SU-DHL-6 (cell line): ENCODE data around the gene WWOX.

Experiments used
- H2AFZ ChIP-seq: fragments of 200-600 bp; sonication (generic); 2 replicates; pipeline ENCODE4 v1.6.1; 2014; ENCODE audit warnings: low read depth, mild to moderate bottlenecking, moderate library complexity, mixed read lengths, antibody characterized with exemption, low read length; ENCODE audit not compliant: severe bottlenecking
- H3F3A ChIP-seq: fragments of 200-600 bp; shearing (Covaris generic); 2 replicates; pipeline ENCODE4 v1.6.0; 2016; ENCODE audit warnings: antibody characterized with exemption, mild to moderate bottlenecking; ENCODE audit not compliant: insufficient read depth
- H3K27ac ChIP-seq: fragments of 200-600 bp; sonication (generic); 2 replicates; pipeline ENCODE4 v1.5.1; 2016; ENCODE audit warnings: low read depth, mild to moderate bottlenecking, low read length, moderate library complexity, mixed read lengths
- H3K27me3 ChIP-seq: fragments of 200-600 bp; sonication (generic), shearing (Covaris generic); 2 replicates; pipeline ENCODE4 v1.6.0; 2014; ENCODE audit warnings: mild to moderate bottlenecking, low read length
- H3K36me3 ChIP-seq: fragments of 200-600 bp; sonication (generic); 2 replicates; pipeline ENCODE4 v1.6.1; 2014; ENCODE audit warnings: mild to moderate bottlenecking, low read length, mixed read lengths
- H3K4me2 ChIP-seq: fragments of 300-600, 200-600 bp; shearing (Covaris generic), sonication (generic); 2 replicates; pipeline ENCODE4 v1.6.0; 2014; ENCODE audit warnings: low read length, low read depth, mild to moderate bottlenecking; ENCODE audit not compliant: poor library complexity, severe bottlenecking
- H3K4me3 ChIP-seq: fragments of 200-600 bp; sonication (generic); 2 replicates; pipeline ENCODE4 v1.5.1; 2014; ENCODE audit warnings: antibody characterized with exemption, low read length, mild to moderate bottlenecking, mixed read lengths; ENCODE audit not compliant: insufficient read depth, poor library complexity, severe bottlenecking
- H3K79me2 ChIP-seq: fragments of 200-600 bp; sonication (generic); 2 replicates; pipeline ENCODE4 v1.6.1; 2014; ENCODE audit warnings: mild to moderate bottlenecking, low read length, moderate library complexity; ENCODE audit not compliant: insufficient read depth
- H3K9ac ChIP-seq: fragments of 200-600 bp; sonication (generic); 2 replicates; pipeline ENCODE4 v1.7.0; 2014; ENCODE audit warnings: mild to moderate bottlenecking, low read length
- H3K9me2 ChIP-seq: fragments of 200-600 bp; sonication (generic); replicated peaks from 2 replicates; pipeline ENCODE4 v1.6.1; 2014; ENCODE audit warnings: low read length; ENCODE audit not compliant: insufficient read depth
- H3K9me3 ChIP-seq: fragments of 200-600 bp; sonication (generic); 2 replicates; pipeline ENCODE4 v1.6.1; 2014; ENCODE audit warnings: low read length, mixed read lengths; ENCODE audit not compliant: insufficient read depth
- H4K20me1 ChIP-seq: fragments of 200-600 bp; sonication (generic); 2 replicates; pipeline ENCODE4 v1.6.1; 2014; ENCODE audit warnings: low read depth, mild to moderate bottlenecking, antibody characterized with exemption, low read length, moderate library complexity, mixed read lengths
- CTCF ChIP-seq: fragments of 200-600 bp; sonication (generic); IDR thresholded peaks from one replicate; pipeline ENCODE4 v1.5.1; 2017; ENCODE audit warnings: antibody characterized with exemption, mild to moderate bottlenecking, low read length, moderate library complexity; ENCODE audit not compliant: insufficient read depth, poor library complexity, severe bottlenecking
- EZH2phosphoT487 ChIP-seq: fragments of 200-600 bp; sonication (generic), shearing (Covaris generic); conservative IDR thresholded peaks from 2 replicates; pipeline ENCODE4 v1.6.1; 2018; ENCODE audit warnings: mild to moderate bottlenecking, antibody characterized with exemption, low read length, moderate library complexity, mixed read lengths

The WWOX gene

GRCh38 chr16:78462288-78463208 is 363.1 kb downstream of the WWOX start:
- no peaks in the 10 kb centered on the region for H3F3A ChIP-seq
- no peak overlapping the region for H2AFZ ChIP-seq
- H3K27me3 ChIP-seq = no peaks in the 10 kb centered on the region
- no peak overlapping the region for H3K27ac ChIP-seq
- H4K20me1 ChIP-seq = no peaks in the 10 kb centered on the region
- H3K36me3 ChIP-seq = no peaks in the 10 kb centered on the region
- H3K4me2 ChIP-seq = no peak overlapping the region
- no peak overlapping the region for H3K9ac ChIP-seq
- no peaks in the 10 kb centered on the region for H3K9me2 ChIP-seq
- TF ChIP-seq CTCF = no peak
- no peak for TF ChIP-seq EZH2phosphoT487
- no peaks in the 10 kb centered on the region for H3K9me3 ChIP-seq
- H3K4me3 ChIP-seq = no peak overlapping the region
- no peaks in the 10 kb centered on the region for H3K79me2 ChIP-seq

- H3K9me3 ChIP-seq = no peaks in the 10 kb centered on the region
- H3F3A ChIP-seq = no peaks in the 10 kb centered on the region
- TF ChIP-seq CTCF (no peak), EZH2phosphoT487 (no peak)
- H2AFZ ChIP-seq = no peak overlapping the region
- no peak overlapping the region for H3K9ac ChIP-seq
- H3K4me3 ChIP-seq = no peak overlapping the region
- H4K20me1 ChIP-seq = no peaks in the 10 kb centered on the region
- no peaks in the 10 kb centered on the region for H3K9me2 ChIP-seq
- no peak overlapping the region for H3K4me2 ChIP-seq
- H3K27me3 ChIP-seq = no peaks in the 10 kb centered on the region
- no peak overlapping the region for H3K27ac ChIP-seq
- no peaks in the 10 kb centered on the region for H3K36me3 ChIP-seq
- no peaks in the 10 kb centered on the region for H3K79me2 ChIP-seq
Observed at GRCh38 chr16:78463591-78463990, 364.1 kb downstream of the WWOX start.

GRCh38 chr16:78464833-78465232 is 365.4 kb downstream of the WWOX start:
- H3K27me3 ChIP-seq = no peaks in the 10 kb centered on the region
- no peak overlapping the region for H3K4me3 ChIP-seq
- H3K36me3 ChIP-seq = no peaks in the 10 kb centered on the region
- no peak overlapping the region for H3K27ac ChIP-seq
- no peaks in the 10 kb centered on the region for H3K9me3 ChIP-seq
- no peaks in the 10 kb centered on the region for H4K20me1 ChIP-seq
- TF ChIP-seq CTCF (no peak), EZH2phosphoT487 (no peak)
- H3K9me2 ChIP-seq = no peaks in the 10 kb centered on the region
- H3K4me2 ChIP-seq = no peak overlapping the region
- H3K79me2 ChIP-seq = no peaks in the 10 kb centered on the region
- H2AFZ ChIP-seq = no peak overlapping the region
- H3F3A ChIP-seq = no peaks in the 10 kb centered on the region
- H3K9ac ChIP-seq = no peak overlapping the region
